ENCODE data around the gene ZBED1. TPM values are rescaled to one million over a fixed set of nuclear protein-coding genes. Genes with fewer than 3 reads are reported as not detected.

ZBED1 gene
- 26.8 and 46.2 TPM in 2 replicates for total RNA-seq

DNA sequence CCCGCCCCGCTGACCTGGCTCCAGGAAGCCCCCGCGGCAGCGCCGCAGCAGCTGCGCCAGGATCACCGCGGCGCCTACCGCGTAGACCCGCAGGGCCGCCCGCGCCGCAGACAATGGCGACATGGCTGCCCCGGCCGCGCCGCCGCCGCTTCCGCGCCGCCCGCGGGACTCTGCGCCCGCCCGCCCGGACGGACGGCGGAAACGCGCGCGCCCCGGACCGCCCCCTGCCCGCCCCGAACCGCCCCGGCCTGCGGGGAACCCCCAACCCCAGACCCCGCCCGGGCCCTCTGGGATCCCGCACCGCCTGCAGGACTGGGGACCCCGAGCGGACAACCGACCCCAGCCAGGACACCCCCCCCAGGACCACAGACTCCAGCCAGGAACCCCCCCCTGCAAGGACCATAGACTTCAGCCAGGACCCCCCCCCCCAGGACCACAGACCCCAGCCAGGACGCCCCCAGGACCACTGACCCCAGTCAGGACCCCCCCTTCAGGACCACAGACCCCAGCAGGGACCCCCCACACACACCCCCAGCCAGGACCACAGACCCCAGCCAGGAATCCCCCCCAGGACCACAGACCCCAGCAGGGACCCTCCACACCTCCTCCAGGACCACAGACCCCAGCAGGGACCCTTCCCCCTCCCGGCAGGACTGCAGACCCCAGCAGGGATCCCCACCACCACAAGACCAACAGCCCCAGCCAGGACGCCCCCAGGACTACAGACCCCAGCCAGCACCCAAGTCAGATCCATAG lies at the start of gene ZBED1, which contains the start of gene DHRSX:
TSS of gene ZBED1 (minus strand) at position 174 of the 756 bp plus-strand sequence. CDS start 10,257 bp downstream, outside the sequence.
TSS of gene DHRSX (minus strand) at position 174 of the 756 bp plus-strand sequence. CDS start at position 123, 51 bp downstream.

Other genes with a start within 250 kb of the ZBED1 start
- 21.1 TPM in 2 replicates for gene DHRSX, start within 50 bp of the ZBED1 start, total RNA-seq
- gene CD99, start 190.3 kb upstream of the ZBED1 start, total RNA-seq: 125 and 173 TPM in 2 replicates